Peyer's patch (tissue), 4 donors: ENCODE results near the gene ZSCAN9.

ENCODE experiments used
- CTCF ChIP-seq, 6 experiments: fragments of 450-650 bp in 4 of 6; fragments of 200-600 bp in 2 of 6; sonication (generic) in 1 of 6; IDR thresholded peaks; one replicate each; pipeline ENCODE4 v1.5.1; 2017 to 2019; ENCODE audit warnings: antibody characterized with exemption in 6 of 6, mild to moderate bottlenecking in 3 of 6, moderate library complexity in 1 of 6
- POLR2A ChIP-seq, 2 donors: fragments of 450-650 bp; IDR thresholded peaks; one replicate each; pipeline ENCODE4 v1.5.1; 2017; ENCODE audit warnings: antibody characterized with exemption in 2 of 2, mild to moderate bottlenecking in 2 of 2, moderate library complexity in 2 of 2

- no peak for TF ChIP-seq CTCF (IDR thresholded peaks at IDR 0.05)
- no peak for TF ChIP-seq POLR2A (IDR thresholded peaks at IDR 0.05)
Measured at GRCh38 chr6:28252009-28252975, 27.2 kb downstream of the ZSCAN9 start, which contains the start of gene ZKSCAN4.
